IgD-negative memory B cell (primary cell): ENCODE data around the gene CIB2. TPM values are rescaled to one million over a fixed set of nuclear protein-coding genes. Genes with fewer than 3 reads are reported as not detected.

ENCODE experiments used
- H3K27ac Mint-ChIP-seq, 3 donors: one replicate each; pipeline ENCODE4 v1.8.0; 2020 to 2022; ENCODE audit warnings: mild to moderate bottlenecking in 3 of 3, mixed read lengths in 3 of 3, moderate library complexity in 1 of 3
- H3K27me3 Mint-ChIP-seq: one replicate; pipeline ENCODE4 v1.8.0; 2021; ENCODE audit warnings: mixed read lengths
- H3K36me3 Mint-ChIP-seq: one replicate; pipeline ENCODE4 v1.8.0; 2020; ENCODE audit warnings: mild to moderate bottlenecking, mixed read lengths
- H3K4me1 Mint-ChIP-seq, 3 donors: one replicate each; pipeline ENCODE4 v1.8.0; 2020 to 2022; ENCODE audit warnings: mixed read lengths in 3 of 3, mild to moderate bottlenecking in 1 of 3
- H3K4me3 Mint-ChIP-seq, 4 donors: one replicate each; pipeline ENCODE4 v1.8.0; 2020 to 2022; ENCODE audit warnings: mild to moderate bottlenecking in 4 of 4, mixed read lengths in 4 of 4, moderate library complexity in 3 of 4
- H3K9me3 Mint-ChIP-seq, 3 donors: one replicate each; pipeline ENCODE4 v1.8.0; 2020 to 2021; ENCODE audit warnings: mixed read lengths in 3 of 3, mild to moderate bottlenecking in 1 of 3
- polyA plus RNA-seq: library from polyadenylated mRNA; unstranded; fragments of 300-500 nt; fragmentation: Illumina TruSeq; gene quantifications from one replicate; pipeline ENCODE4 v1.2.3, GENCODE V29; 2021

Gene CIB2
- polyA plus RNA-seq, 1 donor from 2014 or later: 5.7 TPM

- peak overlapping the region in 1 of 3 donors; percentile 21 for H3K27ac Mint-ChIP-seq
- H3K27me3 Mint-ChIP-seq: no peaks in the 10 kb centered on the region
- no peaks in the 10 kb centered on the region for H3K9me3 Mint-ChIP-seq
- H3K4me3 Mint-ChIP-seq: peak overlapping the region in 1 of 4 donors; percentile 30
- peaks cover 0 to 4% (median 2%) of the 10 kb centered on the region in 3 donors for H3K4me1 Mint-ChIP-seq
- H3K36me3 Mint-ChIP-seq: no peaks in the 10 kb centered on the region
Measured at GRCh38 chr15:78105476-78106241, 25.6 kb downstream of the CIB2 start.

GRCh38 chr15:78104566-78105475 is 26.4 kb downstream of the CIB2 start:
- no peaks in the 10 kb centered on the region for H3K27me3 Mint-ChIP-seq
- H3K4me3 Mint-ChIP-seq: no peak overlapping the region
- peaks cover 0 to 4% (median 2%) of the 10 kb centered on the region in 3 donors for H3K4me1 Mint-ChIP-seq
- no peaks in the 10 kb centered on the region for H3K9me3 Mint-ChIP-seq
- H3K27ac Mint-ChIP-seq: peak overlapping the region in 1 of 3 donors; percentile 58
- no peaks in the 10 kb centered on the region for H3K36me3 Mint-ChIP-seq

GRCh38 chr15:78104119-78104479 is 27.1 kb downstream of the CIB2 start:
- H3K4me1 Mint-ChIP-seq: peaks cover 0 to 4% (median 2%) of the 10 kb centered on the region in 3 donors
- no peaks in the 10 kb centered on the region for H3K27me3 Mint-ChIP-seq
- H3K36me3 Mint-ChIP-seq: no peaks in the 10 kb centered on the region
- no peak overlapping the region for H3K4me3 Mint-ChIP-seq
- H3K9me3 Mint-ChIP-seq: no peaks in the 10 kb centered on the region
- H3K27ac Mint-ChIP-seq: peak overlapping the region in 2 of 3 donors; percentile 32 to 58

DNA sequence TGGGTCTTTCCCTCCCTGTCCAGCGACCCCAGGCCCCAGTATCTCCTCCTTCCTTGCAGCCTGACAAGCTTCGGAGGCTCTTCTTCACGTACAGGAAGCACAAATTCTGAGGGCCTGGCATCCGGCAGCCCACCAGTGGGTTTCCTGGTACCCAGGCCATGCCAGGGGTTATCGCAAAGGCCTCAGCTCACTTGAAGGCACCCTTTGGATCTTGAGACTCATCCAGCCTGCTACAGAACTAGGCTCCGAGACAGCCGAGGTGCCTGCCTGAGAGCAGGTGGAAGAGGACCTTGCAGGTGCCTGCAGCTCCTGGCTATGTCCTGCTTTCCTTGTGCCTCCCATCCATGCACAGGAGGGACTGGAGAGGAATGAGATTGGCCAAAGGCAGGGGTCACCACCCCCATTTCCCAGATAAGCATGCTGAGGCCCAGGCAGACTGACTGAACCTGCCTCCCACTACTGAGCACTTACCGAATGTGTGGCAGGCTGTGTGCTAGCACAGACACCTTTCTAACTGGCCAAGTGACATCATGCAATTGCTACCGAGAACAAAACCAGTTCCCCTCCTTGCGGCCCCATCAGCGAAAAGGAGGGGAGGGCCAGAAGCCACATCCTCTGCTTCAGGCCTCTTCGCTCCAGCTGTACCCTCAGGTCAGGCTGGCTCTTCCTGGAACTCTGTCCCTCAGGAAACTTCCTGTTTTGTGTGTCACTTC is 27.7 kb downstream of the CIB2 start:
- H3K27me3 Mint-ChIP-seq: no peaks in the 10 kb centered on the region
- no peaks in the 10 kb centered on the region for H3K9me3 Mint-ChIP-seq
- no peak overlapping the region for H3K27ac Mint-ChIP-seq
- no peak overlapping the region for H3K4me3 Mint-ChIP-seq
- H3K36me3 Mint-ChIP-seq: no peaks in the 10 kb centered on the region
- peaks cover 0 to 4% (median 2%) of the 10 kb centered on the region in 3 donors for H3K4me1 Mint-ChIP-seq

- Mint-ChIP-seq H3K27me3 (no peaks in the 10 kb centered on the region), H3K9me3 (no peaks in the 10 kb centered on the region), H3K36me3 (no peaks in the 10 kb centered on the region), H3K27ac (no peak overlapping the region), H3K4me3 (no peak overlapping the region), H3K4me1 (peaks cover 0 to 4% (median 2%) of the 10 kb centered on the region in 3 donors)
Measured at GRCh38 chr15:78102741-78103140, 28.5 kb downstream of the CIB2 start.

GRCh38 chr15:78102211-78102610 is 29.0 kb downstream of the CIB2 start:
- peak overlapping the region in 1 of 4 donors; percentile 37 for H3K4me3 Mint-ChIP-seq
- no peaks in the 10 kb centered on the region for H3K9me3 Mint-ChIP-seq
- no peak overlapping the region for H3K27ac Mint-ChIP-seq
- H3K36me3 Mint-ChIP-seq: no peaks in the 10 kb centered on the region
- H3K27me3 Mint-ChIP-seq: no peaks in the 10 kb centered on the region
- H3K4me1 Mint-ChIP-seq: peaks cover 0 to 4% (median 2%) of the 10 kb centered on the region in 3 donors

DNA sequence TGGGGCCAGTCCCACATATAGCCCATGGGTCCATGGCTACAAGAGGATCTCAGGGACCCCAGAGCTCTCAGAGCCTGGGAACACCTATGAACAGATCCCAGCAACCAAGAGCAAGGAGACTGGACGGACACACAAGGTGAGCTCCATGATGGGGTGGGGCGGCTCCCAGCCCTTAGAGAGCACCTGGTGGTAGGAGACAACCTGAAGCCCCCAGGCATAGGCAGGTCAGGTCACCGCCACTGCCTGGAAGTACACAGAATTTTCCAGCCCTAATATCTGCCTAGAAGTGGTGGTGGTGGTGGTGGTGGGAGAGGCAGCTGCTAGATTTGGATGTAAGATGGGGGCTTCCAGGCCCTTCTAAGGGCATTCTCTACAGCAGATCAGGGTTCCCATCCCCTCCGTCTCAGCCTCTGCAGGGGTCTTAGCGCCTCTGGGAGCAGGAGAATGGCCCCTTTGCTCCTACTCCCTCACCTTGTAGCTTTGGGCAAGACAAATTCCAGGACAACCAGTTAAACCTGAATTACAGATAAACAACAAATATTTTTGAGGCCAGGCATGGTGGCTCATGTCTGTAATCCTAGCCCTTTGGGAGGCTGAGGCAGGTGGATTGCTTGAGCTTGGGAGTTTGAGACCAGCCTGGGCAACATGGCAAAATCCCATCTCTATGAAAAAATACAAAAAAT is 29.7 kb downstream of the CIB2 start:
- no peak overlapping the region for H3K27ac Mint-ChIP-seq

DNA sequence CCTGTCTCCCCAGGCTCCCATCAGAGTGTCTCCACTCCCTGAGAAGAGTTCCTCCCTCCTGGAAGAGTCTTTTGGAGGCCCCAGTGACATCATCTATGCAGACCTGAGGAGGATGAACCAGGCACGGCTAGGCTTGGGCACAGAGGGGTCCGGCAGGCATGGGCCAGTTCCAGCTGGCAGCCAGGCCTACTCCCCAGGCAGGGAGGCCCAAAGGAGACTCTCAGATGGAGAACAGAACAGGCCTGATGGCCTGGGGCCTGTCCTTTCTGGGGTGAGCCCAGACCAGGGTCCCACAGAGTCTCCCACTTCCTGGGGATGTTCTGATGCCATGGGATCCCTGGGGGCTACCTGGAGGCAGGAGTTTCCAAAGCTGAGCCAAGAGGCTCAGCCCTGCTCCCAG is 30.4 kb downstream of the CIB2 start:
- no peaks in the 10 kb centered on the region for H3K27me3 Mint-ChIP-seq
- no peaks in the 10 kb centered on the region for H3K36me3 Mint-ChIP-seq
- peaks cover 0 to 4% (median 2%) of the 10 kb centered on the region in 3 donors for H3K4me1 Mint-ChIP-seq
- H3K4me3 Mint-ChIP-seq: no peak overlapping the region
- no peak overlapping the region for H3K27ac Mint-ChIP-seq
- H3K9me3 Mint-ChIP-seq: no peaks in the 10 kb centered on the region

More for the DNA sequence above, 29.7 kb downstream of the CIB2 start:
- no peak overlapping the region for H3K4me3 Mint-ChIP-seq
- H3K4me1 Mint-ChIP-seq: peaks cover 0 to 4% (median 2%) of the 10 kb centered on the region in 3 donors
- H3K27me3 Mint-ChIP-seq: no peaks in the 10 kb centered on the region
- H3K36me3 Mint-ChIP-seq: no peaks in the 10 kb centered on the region
- H3K9me3 Mint-ChIP-seq: no peaks in the 10 kb centered on the region

DNA sequence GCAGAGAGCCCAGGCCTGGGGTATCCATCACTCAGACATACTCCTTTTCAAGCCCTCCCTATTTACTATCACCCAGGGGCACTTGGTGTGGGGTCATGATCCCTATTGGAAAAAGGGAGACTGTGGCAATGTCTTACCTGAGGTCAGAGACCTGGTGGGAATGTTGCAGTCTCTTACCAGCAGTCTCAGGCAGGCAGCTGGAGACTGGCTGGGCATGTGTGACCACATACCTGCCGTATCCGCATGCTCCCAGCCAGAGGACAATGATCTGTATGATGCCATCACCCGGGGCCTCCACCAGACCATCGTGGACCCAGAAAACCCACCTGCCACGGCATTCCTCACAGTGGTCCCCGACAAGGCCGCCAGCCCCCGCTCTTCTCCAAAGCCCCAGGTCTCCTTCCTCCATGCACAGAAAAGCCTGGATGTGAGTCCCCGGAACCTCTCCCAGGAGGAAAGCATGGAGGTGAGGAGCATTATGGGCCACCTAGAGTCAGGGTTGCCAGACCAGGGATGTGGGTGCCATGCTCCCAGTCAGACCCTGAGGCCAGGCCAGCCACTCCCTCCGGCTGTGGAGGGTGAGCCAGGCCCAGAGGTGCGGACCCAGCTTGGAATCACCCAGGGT is 33.0 kb downstream of the CIB2 start:
- peaks cover 1% of the 10 kb centered on the region for H3K27me3 Mint-ChIP-seq
- H3K27ac Mint-ChIP-seq: no peak overlapping the region
- no peaks in the 10 kb centered on the region for H3K4me1 Mint-ChIP-seq
- H3K4me3 Mint-ChIP-seq: no peak overlapping the region
- H3K9me3 Mint-ChIP-seq: no peaks in the 10 kb centered on the region
- H3K36me3 Mint-ChIP-seq: no peaks in the 10 kb centered on the region

GRCh38 chr15:78097667-78098066 is 33.6 kb downstream of the CIB2 start:
- Mint-ChIP-seq H3K36me3 (no peaks in the 10 kb centered on the region), H3K27ac (no peak overlapping the region), H3K4me1 (no peaks in the 10 kb centered on the region), H3K9me3 (no peaks in the 10 kb centered on the region), H3K27me3 (peaks cover 1% of the 10 kb centered on the region), H3K4me3 (no peak overlapping the region)

GRCh38 chr15:78093242-78094020 is 37.8 kb downstream of the CIB2 start:
- Mint-ChIP-seq H3K27ac (no peak overlapping the region), H3K9me3 (no peaks in the 10 kb centered on the region), H3K27me3 (peaks cover 7% of the 10 kb centered on the region), H3K4me1 (peaks cover 0 to 3% (median 0%) of the 10 kb centered on the region in 3 donors), H3K4me3 (no peak overlapping the region), H3K36me3 (no peaks in the 10 kb centered on the region)

- Mint-ChIP-seq H3K27ac (peak within 1 kb of the TSS in 1 of 3 donors; percentile 15), H3K27me3 (peaks cover 7% of the 10 kb centered on the region), H3K4me3 (no peak within 1 kb of the TSS), H3K36me3 (no peaks in the 10 kb centered on the region), H3K4me1 (peaks cover 0 to 10% (median 5%) of the 10 kb centered on the region in 3 donors), H3K9me3 (no peaks in the 10 kb centered on the region)
Measured at GRCh38 chr15:78092261-78093041, 38.8 kb downstream of the CIB2 start, which contains the start of gene SH2D7. TSS of gene SH2D7 (plus strand) at chr15:78092561. CDS start at chr15:78092585, 24 bp downstream.
